Panc1 (cell line): ENCODE data around the gene APEH. TPM values are rescaled to one million over a fixed set of nuclear protein-coding genes. Genes with fewer than 3 reads are reported as not detected.

ENCODE experiments used
- ATAC-seq: fragments of 200-7000 bp; cut with Tn5 transposase; 2 replicates; pipeline ENCODE4 v1.9.1; 2020; ENCODE audit warnings: mild to moderate bottlenecking, moderate library complexity
- BruUV-seq: library from RNA; stranded (reverse); fragments of 400-500 nt; replicated peaks from 2 replicates; lab custom pipeline; 2021; lab: Mats Ljungman, UMichigan
- CTCF ChIA-PET: fragments of 300-600 bp; sonication (Branson Sonifier 250); formaldehyde crosslinking; loops from one replicate; lab custom pipeline; 2022; ENCODE audit warnings: antibody characterized with exemption; lab: Charles Lee
- POLR2A ChIA-PET: fragments of 300-600 bp; sonication (Branson Sonifier 250); formaldehyde crosslinking; loops from one replicate; lab custom pipeline; 2022; ENCODE audit warnings: antibody characterized with exemption; lab: Charles Lee
- DNase-seq: peaks from one replicate; pipeline ENCODE4 v3.0.0-alpha.2; 2010; ENCODE audit warnings: low read depth, low spot score
- H3K27ac ChIP-seq: 2 replicates; pipeline ENCODE4 v1.5.1; 2011; ENCODE audit warnings: mild to moderate bottlenecking, low read length, inconsistent platforms
- H3K27me3 ChIP-seq: fragments of 200-500 bp; sonication (Bioruptor generic); 2 replicates; pipeline ENCODE4 v1.6.0; 2014; ENCODE audit warnings: low read length, inconsistent platforms; ENCODE audit not compliant: control insufficient read depth, insufficient read depth
- H3K36me3 ChIP-seq: fragments of 200-500 bp; sonication (Bioruptor generic); 2 replicates; pipeline ENCODE4 v1.5.1; 2014; ENCODE audit warnings: inconsistent platforms, mild to moderate bottlenecking, low read length, moderate library complexity; ENCODE audit not compliant: control insufficient read depth, insufficient read depth
- H3K4me1 ChIP-seq: 2 replicates; pipeline ENCODE4 v1.5.1; 2011; ENCODE audit warnings: inconsistent platforms, mild to moderate bottlenecking, low read length, moderate library complexity; ENCODE audit not compliant: control insufficient read depth, insufficient read depth
- H3K4me3 ChIP-seq, 2 experiments: 2 replicates each; pipeline ENCODE4 v1.5.1; 2011 to 2012; ENCODE audit warnings: low read depth in 2 of 2, low read length in 2 of 2, mild to moderate bottlenecking in 2 of 2, inconsistent platforms in 1 of 2, moderate library complexity in 1 of 2
- H3K9me3 ChIP-seq: fragments of 200-500 bp; sonication (Bioruptor generic); 2 replicates; pipeline ENCODE4 v1.5.1; 2014; ENCODE audit warnings: low read depth, mild to moderate bottlenecking, inconsistent platforms, low read length, moderate library complexity; ENCODE audit not compliant: control insufficient read depth, insufficient read depth
- CTCF ChIP-seq: fragments of 450-650 bp; IDR thresholded peaks from 2 replicates; pipeline ENCODE4 v1.5.1; 2017; ENCODE audit warnings: mild to moderate bottlenecking
- POLR2AphosphoS5 ChIP-seq: IDR thresholded peaks from 2 replicates; pipeline ENCODE4 v1.6.1; 2012; ENCODE audit warnings: mild to moderate bottlenecking, low read depth, low read length, moderate library complexity
- REST ChIP-seq, 2 experiments: IDR thresholded peaks; 2 replicates each; pipeline ENCODE4 v1.6.1; 2011 to 2012; ENCODE audit warnings: low read depth in 2 of 2, control low read depth in 1 of 2, low read length in 1 of 2, mild to moderate bottlenecking in 1 of 2, moderate library complexity in 1 of 2; ENCODE audit not compliant: insufficient read depth in 1 of 2
- SIN3A ChIP-seq: IDR thresholded peaks from 2 replicates; pipeline ENCODE4 v1.6.1; 2012; ENCODE audit warnings: low read depth, mild to moderate bottlenecking, low read length, moderate library complexity, borderline replicate concordance; ENCODE audit not compliant: insufficient read depth
- TCF7L2 ChIP-seq: IDR thresholded peaks from 2 replicates; pipeline ENCODE4 v1.6.1; 2011; ENCODE audit warnings: mild to moderate bottlenecking, low read depth, low read length, inconsistent platforms
- in situ Hi-C: cut with HindIII; loops from 2 replicates; pipeline ENCODE4 v1.10.0; 2016; ENCODE audit warnings: low sequenced_read_pairs, low pct_unique_long_range_greater_than_20kb
- intact Hi-C: fragments of 100-400 bp; cut with micrococcal nuclease; formaldehyde crosslinking; loops from one replicate; pipeline ENCODE4 v1.10.0; 2022; ENCODE audit not compliant: unreplicated experiment
- total RNA-seq: library from RNA; stranded (reverse); gene quantifications from one replicate; pipeline ENCODE4 v1.2.1, GENCODE V29; 2021; ENCODE audit not compliant: unreplicated experiment

Gene APEH
- total RNA-seq, 1 experiment from 2014 or later = 131 TPM

GRCh38 chr3:49721596-49721895 is 47.4 kb downstream of the APEH start:
- no peak for DNase-seq
- no peaks in the 10 kb centered on the region for H3K27me3 ChIP-seq
- peaks cover 16% of the 10 kb centered on the region for H3K4me1 ChIP-seq
- in situ Hi-C loops (no loop called here), intact Hi-C loops (no loop called here)
- TF ChIP-seq TCF7L2 = no peak
- TF ChIP-seq CTCF = no peak
- TF ChIP-seq POLR2AphosphoS5 = no peak
- no peak for TF ChIP-seq SIN3A
- no peak for TF ChIP-seq REST (IDR thresholded peaks at IDR 0.05; ENCODE audit: insufficient read depth in 1 of 2, low read depth in 2 of 2, low read length in 1 of 2)
- H3K9me3 ChIP-seq = no peaks in the 10 kb centered on the region
- BruUV-seq = no TSS peak
- peaks cover 3% of the 10 kb centered on the region for H3K36me3 ChIP-seq
- no peak overlapping the region for H3K27ac ChIP-seq
- H3K4me3 ChIP-seq = no peak overlapping the region
- CTCF ChIA-PET = no interaction called here
- POLR2A ChIA-PET = no interaction called here
- ATAC-seq = no peak

DNA sequence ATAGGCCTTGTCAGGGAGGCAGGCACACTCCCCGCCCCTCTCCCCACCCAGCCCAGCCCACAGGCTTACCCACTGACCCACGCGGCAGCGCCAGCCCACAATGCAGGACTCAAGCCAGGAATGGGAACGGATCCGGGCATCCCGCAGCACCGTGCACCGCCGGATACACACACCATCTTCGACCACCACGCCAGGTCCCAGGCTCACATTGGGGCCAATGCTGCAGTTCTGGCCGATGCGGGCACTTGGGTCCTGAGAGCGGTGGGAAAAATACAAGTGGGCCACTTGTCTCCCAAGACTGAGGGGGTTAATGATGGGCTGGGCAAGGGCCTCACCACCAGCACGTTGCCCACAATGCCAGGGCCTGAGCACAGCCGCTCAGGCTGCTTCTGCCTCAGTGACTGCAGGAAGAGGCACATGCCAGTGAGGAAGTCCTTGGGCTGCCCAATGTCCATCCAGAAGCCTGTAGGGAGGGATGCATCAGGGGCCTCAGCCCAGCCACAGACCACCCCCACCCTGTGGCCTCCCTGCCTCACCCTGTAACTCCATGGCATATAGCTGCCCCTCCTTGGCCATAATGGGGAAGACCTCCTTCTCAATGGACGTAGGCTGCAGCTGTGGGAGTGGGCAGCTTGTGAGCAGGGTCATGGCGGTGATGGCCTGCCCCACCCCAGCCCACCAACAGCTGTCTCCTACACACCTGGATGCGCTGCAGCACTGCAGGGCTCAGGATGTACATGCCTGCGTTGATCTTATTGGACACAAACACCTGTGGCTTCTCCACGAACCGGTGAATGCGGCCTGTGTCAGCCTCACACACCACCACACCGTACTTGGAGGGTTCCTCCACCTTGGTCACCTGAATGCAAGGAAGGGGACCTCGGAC is 48.0 kb downstream of the APEH start:
- intact Hi-C loops = no loop called here
- ATAC-seq (no peak), DNase-seq (no peak)
- in situ Hi-C loops = no loop called here
- Histone ChIP-seq H3K4me1 (peaks cover 16% of the 10 kb centered on the region), H3K27me3 (no peaks in the 10 kb centered on the region), H3K9me3 (no peaks in the 10 kb centered on the region), H3K27ac (no peak overlapping the region), H3K36me3 (peaks cover 3% of the 10 kb centered on the region), H3K4me3 (peak overlapping the region; percentile 72 to 89; a peak in 3 of 4 replicates)
- BruUV-seq = no TSS peak
- ChIA-PET POLR2A (no interaction called here), CTCF (no interaction called here)
- no peak for TF ChIP-seq SIN3A
- no peak for TF ChIP-seq CTCF
- 0 out of 2 replicates have a peak, but pooled peaks have one; percentile 24 for TF ChIP-seq POLR2AphosphoS5
- no peak for TF ChIP-seq TCF7L2
- no peak for TF ChIP-seq REST (IDR thresholded peaks at IDR 0.05; ENCODE audit: insufficient read depth in 1 of 2, low read depth in 2 of 2, low read length in 1 of 2)
